ENCODE measurements around the gene GABRD. TPM values are rescaled to one million over a fixed set of nuclear protein-coding genes. Genes with fewer than 3 reads are reported as not detected.
"Not testable (repeated sequence)": the region's sequence is repeated elsewhere in the genome, so short reads cannot be mapped to it uniquely, and the experiment has no call there.

Gene GABRD, protein sequence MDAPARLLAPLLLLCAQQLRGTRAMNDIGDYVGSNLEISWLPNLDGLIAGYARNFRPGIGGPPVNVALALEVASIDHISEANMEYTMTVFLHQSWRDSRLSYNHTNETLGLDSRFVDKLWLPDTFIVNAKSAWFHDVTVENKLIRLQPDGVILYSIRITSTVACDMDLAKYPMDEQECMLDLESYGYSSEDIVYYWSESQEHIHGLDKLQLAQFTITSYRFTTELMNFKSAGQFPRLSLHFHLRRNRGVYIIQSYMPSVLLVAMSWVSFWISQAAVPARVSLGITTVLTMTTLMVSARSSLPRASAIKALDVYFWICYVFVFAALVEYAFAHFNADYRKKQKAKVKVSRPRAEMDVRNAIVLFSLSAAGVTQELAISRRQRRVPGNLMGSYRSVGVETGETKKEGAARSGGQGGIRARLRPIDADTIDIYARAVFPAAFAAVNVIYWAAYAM
- polyA plus RNA-seq (ENCODE audit: insufficient read length in 3 of 3): 1 to 10 TPM; 1.8 TPM

DNA sequence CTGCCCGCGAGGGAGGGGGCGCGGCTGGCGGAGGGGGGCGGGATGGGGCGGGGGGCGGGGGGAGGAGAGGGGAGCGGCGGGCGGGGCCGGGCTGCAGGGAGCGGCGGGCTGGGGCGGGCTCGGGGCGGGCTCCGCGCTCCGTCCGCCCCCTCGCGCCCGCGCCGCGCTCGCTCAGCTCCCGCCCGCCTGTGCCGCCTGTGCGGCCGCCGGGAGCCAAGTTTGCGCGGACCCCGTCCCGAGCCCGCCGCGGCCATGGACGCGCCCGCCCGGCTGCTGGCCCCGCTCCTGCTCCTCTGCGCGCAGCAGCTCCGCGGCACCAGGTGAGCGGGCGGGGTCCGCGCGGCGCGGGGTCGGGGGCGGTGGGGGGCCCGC lies at the start of gene GABRD:
TSS of gene GABRD (plus strand) at position 174 of the 372 bp plus-strand sequence. CDS start at position 253, 79 bp downstream.
- no peak for DNase-seq (ENCODE audit: low read depth in 3 of 3, low spot score in 2 of 3)

GRCh38 chr1:1969505-1969900 lies 49.6 kb upstream of the GABRD start:
- no peak for DNase-seq (ENCODE audit: low read depth in 3 of 3, low spot score in 2 of 3)

DNA sequence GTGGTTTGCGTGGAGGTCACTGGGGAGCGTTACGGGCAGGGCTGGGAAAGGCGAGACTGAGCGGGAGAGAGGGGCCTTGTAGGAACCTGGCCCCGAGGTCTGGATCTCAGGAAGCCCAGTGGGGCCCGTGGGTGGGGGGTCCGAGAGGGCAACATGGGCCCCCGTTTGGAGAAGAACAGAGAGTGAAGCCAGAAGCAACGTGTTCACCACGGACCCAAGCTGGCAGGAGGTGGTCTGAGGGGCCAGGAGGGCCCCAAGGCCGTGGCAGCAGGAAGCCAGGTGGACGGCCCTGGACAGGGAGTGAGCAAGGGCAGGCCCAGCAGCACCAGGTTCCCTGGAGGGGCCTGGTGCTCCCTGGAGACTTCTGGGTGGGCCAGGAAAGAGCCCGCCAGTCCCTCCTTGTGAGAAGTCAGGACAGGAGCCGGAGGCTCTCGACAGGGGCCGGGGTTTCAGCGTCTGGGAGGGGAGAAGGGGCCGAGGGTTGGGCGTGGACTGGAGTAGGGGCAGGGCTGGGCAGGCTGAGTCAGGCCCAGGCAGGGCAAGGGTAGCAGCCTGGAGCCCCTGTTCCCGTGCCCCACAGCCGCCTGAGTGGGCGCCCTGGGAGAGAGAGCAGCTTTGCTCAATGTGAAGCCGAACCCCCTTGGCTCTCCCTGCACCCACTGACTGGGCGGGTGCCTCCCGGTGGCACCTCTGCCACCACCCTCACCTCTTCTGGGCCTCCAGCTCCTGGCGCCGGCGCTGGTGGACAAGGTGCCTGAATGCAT lies 49.0 kb upstream of the GABRD start:
- no peak for DNase-seq (ENCODE audit: low read depth in 3 of 3, low spot score in 2 of 3)

DNA sequence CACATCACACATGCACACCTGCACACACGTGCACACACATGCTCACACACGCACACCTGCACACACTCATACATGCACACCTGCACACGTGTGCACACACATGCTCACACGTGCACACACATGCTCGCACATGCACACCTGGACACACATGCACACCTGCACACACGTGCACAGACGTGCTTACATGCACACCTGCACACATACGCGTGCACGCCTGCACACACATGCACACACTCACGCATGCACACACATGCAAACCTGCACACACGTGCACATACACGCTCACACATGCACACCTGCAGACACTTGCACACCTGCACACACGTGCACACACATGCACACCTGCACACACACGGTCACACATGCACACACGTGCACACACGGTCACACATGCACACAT lies 48.1 kb upstream of the GABRD start:
- DNase-seq (ENCODE audit: low read depth in 3 of 3, low spot score in 2 of 3): no peak

GRCh38 chr1:1971688-1972087 lies 47.5 kb upstream of the GABRD start:
- DNase-seq (ENCODE audit: low read depth in 3 of 3, low spot score in 2 of 3): no peak

GRCh38 chr1:1972976-1973715 lies 46.0 kb upstream of the GABRD start:
- DNase-seq (ENCODE audit: low read depth in 3 of 3, low spot score in 2 of 3): no peak

GRCh38 chr1:1973716-1974642 lies 45.2 kb upstream of the GABRD start:
- DNase-seq (ENCODE audit: low read depth in 3 of 3, low spot score in 2 of 3): no peak

GRCh38 chr1:1974834-1975233 lies 44.3 kb upstream of the GABRD start:
- DNase-seq (ENCODE audit: low read depth in 3 of 3, low spot score in 2 of 3): no peak

DNA sequence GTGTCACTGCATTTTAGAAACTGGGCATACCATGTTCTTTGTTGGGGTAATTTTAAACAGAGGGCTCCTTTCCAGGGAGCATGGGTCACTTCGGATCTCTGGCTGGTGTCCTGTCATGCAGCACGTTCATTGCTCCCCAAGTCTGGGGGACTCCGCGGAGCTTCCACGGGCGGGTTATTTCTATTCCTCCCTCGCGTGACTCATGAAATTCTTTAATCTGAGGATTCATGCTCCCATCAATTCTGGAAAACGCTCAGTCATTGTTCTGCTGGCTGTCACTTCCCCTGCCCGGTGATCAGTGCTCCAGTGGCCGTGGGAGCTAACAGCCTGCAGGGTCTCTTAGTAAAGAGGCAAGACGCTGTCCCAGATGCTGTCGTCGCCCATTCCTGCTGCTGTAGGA lies 43.6 kb upstream of the GABRD start:
- DNase-seq (ENCODE audit: low read depth in 3 of 3, low spot score in 2 of 3): no peak

DNA sequence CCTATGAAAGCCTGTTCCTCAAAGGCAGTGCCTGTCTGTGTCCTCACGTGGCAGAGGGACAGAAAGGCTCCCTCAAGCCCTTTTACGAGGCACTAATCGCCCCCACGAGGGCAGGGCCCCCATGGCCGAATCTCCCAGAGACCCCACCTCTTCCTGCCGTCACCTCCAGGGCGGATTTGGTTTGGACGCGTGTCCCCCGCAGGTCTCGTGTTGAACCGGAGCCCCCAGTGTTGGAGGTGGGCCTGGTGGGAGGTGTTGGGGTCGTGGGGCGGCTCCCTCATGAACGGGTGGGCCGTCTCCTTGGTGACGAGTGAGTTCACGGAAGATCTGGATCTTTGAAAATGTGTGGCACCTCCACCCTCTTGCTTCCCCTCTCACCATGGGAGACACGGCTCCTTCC lies 43.1 kb upstream of the GABRD start:
- no peak for DNase-seq (ENCODE audit: low read depth in 3 of 3, low spot score in 2 of 3)

DNA sequence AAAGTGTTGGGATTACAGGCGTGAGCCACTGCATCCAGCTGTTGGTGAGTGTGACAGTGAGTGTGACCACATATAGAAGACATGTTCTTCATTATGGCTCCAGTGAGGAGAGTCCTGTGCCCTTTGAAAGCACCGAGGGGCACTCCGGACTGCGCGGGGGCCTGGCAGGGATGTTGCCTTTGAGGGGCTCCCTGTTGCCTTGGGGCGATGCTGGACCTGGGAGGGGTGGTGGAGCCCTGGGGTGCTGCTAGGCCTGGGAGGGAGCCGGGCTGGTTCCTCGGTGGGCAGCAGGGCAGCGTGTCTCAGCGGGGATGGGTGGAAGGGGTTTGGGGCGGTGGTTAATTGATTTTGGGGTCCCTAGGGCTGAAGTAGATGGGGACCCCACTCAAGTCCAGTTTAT lies 41.0 kb upstream of the GABRD start:
- no peak for DNase-seq (ENCODE audit: low read depth in 3 of 3, low spot score in 2 of 3)

DNA sequence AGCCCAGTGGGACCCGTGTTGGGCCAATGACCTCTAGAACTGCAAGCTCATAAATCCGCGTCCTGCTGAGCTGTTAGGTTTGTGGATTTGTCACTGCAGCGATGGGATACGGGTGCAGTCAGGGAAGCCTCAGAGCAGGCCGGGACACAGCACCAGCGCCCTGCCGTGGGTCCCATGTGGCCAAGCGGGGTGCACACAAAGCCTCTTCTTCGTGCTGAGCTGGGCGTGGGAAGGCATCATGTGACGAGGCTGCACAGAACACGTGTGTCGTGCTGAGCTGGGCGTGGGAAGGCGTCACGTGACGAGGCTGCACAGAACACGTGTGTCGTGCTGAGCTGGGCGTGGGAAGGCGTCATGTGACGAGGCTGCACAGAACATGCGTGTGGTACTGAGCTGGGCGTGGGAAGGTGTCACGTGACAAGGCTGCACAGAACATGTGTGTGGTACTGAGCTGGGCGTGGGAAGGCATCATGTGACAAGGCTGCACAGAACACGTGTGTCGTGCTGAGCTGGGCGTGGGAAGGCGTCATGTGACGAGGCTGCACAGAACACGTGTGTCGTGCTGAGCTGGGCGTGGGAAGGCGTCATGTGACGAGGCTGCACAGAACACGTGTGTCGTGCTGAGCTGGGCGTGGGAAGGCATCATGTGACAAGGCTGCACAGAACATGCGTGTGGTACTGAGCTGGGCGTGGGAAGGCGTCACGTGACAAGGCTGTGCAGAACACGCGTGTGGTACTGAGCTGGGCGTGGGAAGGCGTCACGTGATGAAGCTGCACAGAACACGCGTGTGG lies 40.3 kb upstream of the GABRD start:
- not testable (repeated sequence) for DNase-seq (ENCODE audit: low read depth in 3 of 3, low spot score in 2 of 3)

GRCh38 chr1:1979482-1980165 lies 39.5 kb upstream of the GABRD start:
- no peak for DNase-seq (ENCODE audit: low read depth in 3 of 3, low spot score in 2 of 3)

- no peak for DNase-seq (ENCODE audit: low read depth in 3 of 3, low spot score in 2 of 3)
These were observed 38.5 kb upstream of the GABRD start for GRCh38 chr1:1980467-1981141.

DNA sequence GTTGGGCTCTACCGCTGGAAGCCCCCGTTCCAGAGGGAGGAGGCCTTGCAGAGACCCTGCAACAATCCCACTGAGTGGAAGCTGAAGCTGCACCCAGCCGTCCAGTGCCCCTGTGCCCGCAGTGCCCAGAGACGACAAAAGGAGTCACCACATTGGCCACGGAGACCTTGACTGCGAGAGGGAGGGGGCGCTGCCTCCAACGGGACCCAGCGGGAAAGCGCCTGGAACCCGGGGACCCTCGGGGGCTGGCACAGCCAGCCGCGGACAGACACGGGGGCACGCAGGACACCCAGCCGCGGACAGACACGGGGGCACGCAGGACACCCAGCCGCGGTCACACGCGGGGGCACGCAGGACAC lies 38.0 kb upstream of the GABRD start:
- DNase-seq (ENCODE audit: low read depth in 3 of 3, low spot score in 2 of 3): no peak

DNA sequence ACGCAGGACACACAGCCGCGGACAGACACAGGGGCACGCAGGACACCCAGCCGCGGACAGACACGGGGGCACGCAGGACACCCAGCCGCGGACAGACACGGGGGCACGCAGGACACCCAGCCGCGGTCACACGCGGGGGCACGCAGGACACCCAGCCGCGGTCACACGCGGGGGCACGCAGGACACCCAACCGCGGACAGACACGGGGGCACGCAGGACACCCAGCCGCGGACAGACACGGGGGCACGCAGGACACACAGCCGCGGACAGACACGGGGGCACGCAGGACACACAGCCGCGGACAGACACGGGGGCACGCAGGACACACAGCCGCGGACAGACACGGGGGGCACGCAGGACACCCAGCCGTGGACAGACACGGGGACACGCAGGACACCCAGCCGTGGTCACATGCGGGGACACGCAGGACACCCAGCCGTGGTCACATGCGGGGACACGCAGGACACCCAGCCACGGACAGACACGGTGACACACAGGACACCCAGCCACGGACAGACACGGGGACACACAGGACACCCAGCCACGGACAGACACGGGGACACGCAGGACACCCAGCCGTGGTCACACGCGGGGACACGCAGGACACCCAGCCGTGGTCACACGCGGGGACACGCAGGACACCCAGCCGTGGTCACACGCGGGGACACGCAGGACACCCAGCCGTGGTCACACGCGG lies 37.4 kb upstream of the GABRD start:
- DNase-seq (ENCODE audit: low read depth in 3 of 3, low spot score in 2 of 3): not testable (repeated sequence)

- DNase-seq (ENCODE audit: low read depth in 3 of 3, low spot score in 2 of 3): no peak
These were observed 36.5 kb upstream of the GABRD start for GRCh38 chr1:1982379-1983232.

Measured in right renal cortex interstitium (tissue), 3 donors.